Psoas muscle (tissue), 8 donors: ENCODE measurements around the gene CTPS2. TPM values are rescaled to one million over a fixed set of nuclear protein-coding genes. Genes with fewer than 3 reads are reported as not detected.
A peak's percentile ranks its signal among the peaks of the same experiment; 100 is the strongest.

Experiments used
- ATAC-seq, 4 donors: fragments of 200-7000 bp; cut with Tn5 transposase; one replicate each; pipeline ENCODE4 v1.9.1; 2020; ENCODE audit warnings: moderate library complexity in 3 of 4, mild to moderate bottlenecking in 2 of 4
- DNase-seq, 2 donors: peaks; one replicate each; pipeline ENCODE4 v3.0.0-alpha.2; 2020
- H3K27ac ChIP-seq: fragments of 200-600 bp; one replicate; pipeline ENCODE4 v1.8.0; 2022
- H3K27me3 ChIP-seq, 3 donors: fragments of 200-600 bp in 1 of 3; one replicate each; pipeline versions ENCODE4 v1.6.1 to v1.8.0; 2013 to 2022; ENCODE audit warnings: low read length in 2 of 3, mild to moderate bottlenecking in 2 of 3, moderate library complexity in 1 of 3; ENCODE audit not compliant: insufficient read depth in 3 of 3
- H3K36me3 ChIP-seq, 2 donors: fragments of 200-600 bp in 1 of 2; one replicate each; pipeline versions ENCODE4 v1.6.1 to v1.8.0; 2013 to 2022; ENCODE audit warnings: low read depth in 1 of 2, mild to moderate bottlenecking in 1 of 2, moderate library complexity in 1 of 2; ENCODE audit not compliant: insufficient read depth in 1 of 2
- H3K4me1 ChIP-seq: fragments of 200-600 bp; one replicate; pipeline ENCODE4 v1.8.0; 2022
- H3K4me3 ChIP-seq: fragments of 200-600 bp; one replicate; pipeline ENCODE4 v1.8.0; 2022; ENCODE audit warnings: mild to moderate bottlenecking
- H3K9me3 ChIP-seq: fragments of 200-600 bp; one replicate; pipeline ENCODE4 v1.8.0; 2022
- WGBS, 3 donors: extraction: QIAGEN DNeasy Blood & Tissue Kit; methylation state at CpG; one replicate each; pipeline versions ENCODE4 v1.1.6 to v1.1.7; 2013; 5-methylcytosine and 5-hydroxymethylcytosine counted together
- intact Hi-C, 2 donors: fragments of 100-400 bp; cut with DNase I; formaldehyde crosslinking; loops; one replicate each; pipeline versions ENCODE4 v1.11.0 to v1.14.2; 2022
- polyA plus RNA-seq, 3 donors: library from polyadenylated mRNA; stranded (reverse); fragments of 200-250 nt; gene quantifications; one replicate each; pipeline ENCODE4 v1.2.3, GENCODE V29; 2013
- total RNA-seq, 4 donors: library from RNA; stranded (reverse); fragmentation: NEBNext Ultra II Directional in 2 of 4; extraction: Animal tissue kit (Norgen Biotek cat#: 25700) in 2 of 4; gene quantifications; one replicate each; pipeline versions ENCODE4 v1.2.1 to v1.2.4, GENCODE V29; 2021 to 2023
- TF ChIP-seq, protein P1 (sequence below): fragments of 200-600 bp; IDR thresholded peaks from one replicate; pipeline ENCODE4 v1.8.0; 2022; ENCODE audit warnings: antibody characterized with exemption
- donor health status: healthy with polysubstance abuse.
- donor health status: DM: no; HTN: no; CAD: no; lungs with moderate emphysema.
- donor health status: Bipolar disorder and iron deficiency.
- donor health status: healthy.
- donor health status: DM: yes; HTN: yes; CAD: no.
- donor health status: DM: no; HTN: no; CAD: no.
- donor health status: DM: no; HTN: no; CAD: no.
- donor health status: DM: yes; HTN: yes; CAD: no.

The CTPS2 gene
- total and polyA plus RNA-seq, 7 donors: 1.1 to 3.8 (median 2.5) TPM

DNA sequence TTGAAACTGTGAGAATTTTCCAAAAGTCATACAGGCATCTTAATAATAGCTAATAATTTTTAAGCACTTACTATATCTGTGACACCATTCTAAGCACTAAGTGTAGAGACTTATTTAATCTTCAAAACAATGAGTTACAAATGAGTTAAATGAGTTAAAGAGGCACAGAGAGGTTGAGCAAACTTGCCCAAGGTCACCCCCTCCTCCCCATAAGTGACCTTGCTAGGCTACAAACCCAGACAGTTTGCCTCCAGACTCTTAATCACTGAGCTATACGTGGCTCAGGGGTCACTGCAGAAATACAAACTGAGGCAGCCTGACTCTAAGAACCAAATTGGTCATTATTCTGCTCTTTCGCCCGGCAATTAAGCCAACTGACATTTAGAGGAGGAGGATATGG, 15.5 kb downstream of the CTPS2 start:
- Histone ChIP-seq H3K27me3 (no peaks in the 10 kb centered on the region), H3K9me3 (no peaks in the 10 kb centered on the region), H3K4me1 (no peaks in the 10 kb centered on the region), H3K36me3 (peaks cover 0 to 15% of the 10 kb centered on the region in 2 donors), H3K4me3 (no peak overlapping the region), H3K27ac (no peak overlapping the region)
- TF ChIP-seq, protein P1, sequence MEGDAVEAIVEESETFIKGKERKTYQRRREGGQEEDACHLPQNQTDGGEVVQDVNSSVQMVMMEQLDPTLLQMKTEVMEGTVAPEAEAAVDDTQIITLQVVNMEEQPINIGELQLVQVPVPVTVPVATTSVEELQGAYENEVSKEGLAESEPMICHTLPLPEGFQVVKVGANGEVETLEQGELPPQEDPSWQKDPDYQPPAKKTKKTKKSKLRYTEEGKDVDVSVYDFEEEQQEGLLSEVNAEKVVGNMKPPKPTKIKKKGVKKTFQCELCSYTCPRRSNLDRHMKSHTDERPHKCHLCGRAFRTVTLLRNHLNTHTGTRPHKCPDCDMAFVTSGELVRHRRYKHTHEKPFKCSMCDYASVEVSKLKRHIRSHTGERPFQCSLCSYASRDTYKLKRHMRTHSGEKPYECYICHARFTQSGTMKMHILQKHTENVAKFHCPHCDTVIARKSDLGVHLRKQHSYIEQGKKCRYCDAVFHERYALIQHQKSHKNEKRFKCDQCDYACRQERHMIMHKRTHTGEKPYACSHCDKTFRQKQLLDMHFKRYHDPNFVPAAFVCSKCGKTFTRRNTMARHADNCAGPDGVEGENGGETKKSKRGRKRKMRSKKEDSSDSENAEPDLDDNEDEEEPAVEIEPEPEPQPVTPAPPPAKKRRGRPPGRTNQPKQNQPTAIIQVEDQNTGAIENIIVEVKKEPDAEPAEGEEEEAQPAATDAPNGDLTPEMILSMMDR: no peak
- 64 to 72% (median 71%) methylated on average over 3 of the region's 3 CpGs for WGBS, 3 donors
- intact Hi-C loops: loop anchor here in 1 of 2 donors (10.0 kb wide), 1 partner anchor 572 kb away; the partner anchor contains the start of gene GRPR
- ATAC-seq (no peak), DNase-seq (no peak)

DNA sequence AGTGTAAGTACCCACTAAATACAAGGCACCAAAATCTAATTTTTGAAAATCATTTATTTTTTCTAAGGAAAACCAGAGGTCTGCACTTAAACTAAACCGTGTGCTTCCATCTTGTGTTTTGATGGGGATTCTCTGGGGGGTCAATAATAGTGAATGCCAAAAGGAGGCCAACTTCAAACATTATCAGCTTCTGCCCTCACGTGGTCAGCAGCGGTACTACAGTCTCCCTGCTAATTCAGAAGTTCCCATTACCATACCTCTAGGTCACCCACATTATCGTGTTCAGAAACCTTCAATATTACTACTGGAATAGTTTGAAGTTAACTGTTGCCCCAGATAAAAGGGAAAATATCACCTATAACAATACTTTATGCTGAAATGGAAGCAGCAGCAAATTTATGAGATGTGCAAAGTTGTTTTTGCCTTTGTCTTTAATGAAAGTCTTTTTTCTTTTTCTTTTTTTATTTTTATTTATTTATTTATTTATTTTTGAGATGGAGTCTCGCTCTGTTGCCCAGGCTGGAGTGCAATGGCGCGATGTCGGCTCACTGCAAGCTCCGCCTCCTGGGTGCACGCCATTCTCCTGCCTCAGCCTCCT, 17.3 kb downstream of the CTPS2 start:
- ATAC-seq (peak; percentile 48 to 78 (median 66)), DNase-seq (peak; percentile 63 to 71)
- Histone ChIP-seq H3K27ac (no peak overlapping the region), H3K4me1 (no peaks in the 10 kb centered on the region), H3K36me3 (peaks cover 0 to 28% of the 10 kb centered on the region in 2 donors), H3K27me3 (no peaks in the 10 kb centered on the region), H3K4me3 (no peak overlapping the region), H3K9me3 (no peaks in the 10 kb centered on the region)
- TF ChIP-seq, protein P1: peak; percentile 93
- intact Hi-C loops: loop anchor here in 1 of 2 donors (10.0 kb wide), 1 partner anchor 570 kb away; the partner anchor contains the start of gene GRPR
- 41 to 56% (median 48%) methylated on average over 8 to 10 of the region's 10 CpGs for WGBS, 3 donors

DNA sequence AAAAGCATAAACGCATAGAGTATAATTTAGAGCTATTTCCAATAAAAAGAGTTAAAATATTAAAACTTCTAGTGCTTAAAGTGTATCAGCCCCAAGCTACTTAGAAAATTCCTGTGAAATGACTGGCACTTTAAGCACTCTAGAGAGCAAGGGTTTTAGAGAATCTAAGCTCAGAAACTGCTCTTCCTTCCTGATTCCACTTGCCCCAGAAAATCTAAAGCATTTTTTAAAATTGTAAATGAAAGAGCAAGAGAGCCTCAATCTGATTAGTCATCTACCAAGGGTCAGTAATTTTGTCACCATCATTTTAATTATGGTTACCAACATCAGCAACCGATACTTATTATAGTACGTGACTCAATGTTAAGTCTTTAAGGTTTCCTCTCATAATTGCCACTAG, 25.0 kb downstream of the CTPS2 start:
- ATAC-seq (no peak), DNase-seq (no peak)
- Histone ChIP-seq H3K4me3 (no peak overlapping the region), H3K36me3 (peaks cover 0 to 33% of the 10 kb centered on the region in 2 donors), H3K27me3 (no peaks in the 10 kb centered on the region), H3K4me1 (no peaks in the 10 kb centered on the region), H3K27ac (no peak overlapping the region), H3K9me3 (no peaks in the 10 kb centered on the region)
- WGBS, 3 donors: 91 to 96% (median 93%) methylated on average over 3 of the region's 3 CpGs
- TF ChIP-seq, protein P1: no peak
- intact Hi-C loops: no loop called here

DNA sequence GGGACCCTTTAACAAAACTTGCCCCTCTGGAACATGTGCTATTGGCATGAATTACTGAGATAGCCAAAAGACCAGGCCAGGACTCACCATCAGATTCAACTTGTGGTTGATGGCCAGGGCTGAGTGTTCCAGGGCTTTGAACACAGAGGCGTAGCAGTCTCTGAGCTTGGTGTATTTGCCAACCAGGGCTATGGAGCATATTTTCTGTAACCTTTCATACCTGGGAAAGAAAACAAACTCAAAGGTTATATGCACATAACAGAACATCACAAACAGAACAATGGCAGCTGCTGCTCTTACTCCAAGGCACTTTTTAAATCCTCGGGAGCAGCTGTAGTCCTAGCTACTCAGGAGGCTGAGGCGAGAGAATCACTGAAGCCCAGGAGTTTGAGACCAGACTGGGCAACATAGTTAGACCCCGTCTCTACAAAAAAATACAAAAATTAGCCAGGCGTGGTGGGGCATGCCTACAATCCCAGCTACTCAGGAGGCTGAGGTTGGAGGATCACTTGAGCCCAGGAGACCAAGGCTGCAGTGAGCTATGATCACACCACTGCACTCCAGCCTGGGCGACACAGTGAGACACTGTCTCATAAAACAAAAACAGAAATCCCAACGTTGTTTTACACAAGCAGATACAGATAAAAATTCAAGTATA, 29.3 kb downstream of the CTPS2 start:
- H3K27me3 ChIP-seq: peaks cover 0 to 4% (median 0%) of the 10 kb centered on the region in 3 donors
- intact Hi-C loops: no loop called here
- WGBS, 3 donors: 87 to 98% (median 93%) methylated on average over 7 of the region's 7 CpGs
- no peak overlapping the region for H3K4me3 ChIP-seq
- no peak for ATAC-seq
- TF ChIP-seq, protein P1: no peak
- DNase-seq: no peak
- H3K4me1 ChIP-seq: no peaks in the 10 kb centered on the region
- H3K9me3 ChIP-seq: no peaks in the 10 kb centered on the region
- H3K36me3 ChIP-seq: peaks cover 0 to 48% of the 10 kb centered on the region in 2 donors
- no peak overlapping the region for H3K27ac ChIP-seq
